T-helper 22 cell (primary cell): ENCODE measurements around the gene ZNF503.

Experiments used
- DNase-seq: peaks from one replicate; pipeline ENCODE4 v3.0.0-alpha.2; 2020; ENCODE audit warnings: low read depth

ZNF503 gene

DNA sequence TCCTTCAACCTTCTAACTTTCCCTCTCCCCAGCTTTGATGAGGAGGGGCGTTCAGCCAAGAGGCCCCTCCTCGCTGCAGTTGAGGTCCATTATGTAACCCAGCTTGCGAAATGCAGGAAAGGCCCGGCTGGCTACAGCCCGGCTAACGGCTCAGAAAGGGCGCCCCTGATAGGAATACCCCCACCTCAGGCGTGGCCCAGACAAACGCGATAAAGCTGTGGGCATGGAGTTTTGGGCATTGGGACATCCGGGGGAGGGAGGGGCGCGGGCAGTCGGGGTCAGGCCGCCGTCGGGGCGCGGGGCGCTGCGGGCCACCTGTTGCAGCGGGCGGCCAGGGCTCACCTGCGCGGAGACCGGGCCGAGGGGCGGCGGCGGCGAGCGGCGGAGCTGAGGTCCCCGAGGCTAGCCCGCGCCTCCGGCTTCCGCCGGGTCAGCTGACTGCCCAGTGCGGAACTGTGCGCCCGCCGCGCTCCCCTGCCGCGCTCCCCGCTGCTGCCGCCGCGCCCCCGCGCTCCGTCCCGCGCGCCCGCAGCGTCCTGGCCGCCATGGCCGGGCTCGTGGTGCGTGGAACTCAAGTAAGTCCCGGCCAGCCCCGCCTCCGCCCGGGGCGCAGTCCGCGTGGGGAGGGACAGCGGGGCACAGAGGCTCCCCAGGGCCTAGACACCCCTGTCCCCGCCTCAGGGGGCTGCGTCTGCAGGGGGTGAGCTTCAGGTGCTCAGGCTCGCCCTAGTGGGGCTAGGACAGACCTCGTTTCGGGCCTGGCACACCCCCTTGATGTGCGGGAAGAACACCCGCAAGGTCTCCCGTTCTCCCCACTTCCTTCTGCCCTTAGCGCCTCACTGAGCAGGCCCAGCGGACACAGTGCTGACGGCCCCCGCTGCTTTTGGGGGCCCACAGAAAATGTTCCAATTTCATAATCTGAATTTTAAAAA is 29.9 kb upstream of the ZNF503 start, which contains the start of gene LRMDA:
TSS of gene LRMDA (plus strand) at position 445 of the 932 bp plus-strand sequence.
- DNase-seq, result no peak

DNA sequence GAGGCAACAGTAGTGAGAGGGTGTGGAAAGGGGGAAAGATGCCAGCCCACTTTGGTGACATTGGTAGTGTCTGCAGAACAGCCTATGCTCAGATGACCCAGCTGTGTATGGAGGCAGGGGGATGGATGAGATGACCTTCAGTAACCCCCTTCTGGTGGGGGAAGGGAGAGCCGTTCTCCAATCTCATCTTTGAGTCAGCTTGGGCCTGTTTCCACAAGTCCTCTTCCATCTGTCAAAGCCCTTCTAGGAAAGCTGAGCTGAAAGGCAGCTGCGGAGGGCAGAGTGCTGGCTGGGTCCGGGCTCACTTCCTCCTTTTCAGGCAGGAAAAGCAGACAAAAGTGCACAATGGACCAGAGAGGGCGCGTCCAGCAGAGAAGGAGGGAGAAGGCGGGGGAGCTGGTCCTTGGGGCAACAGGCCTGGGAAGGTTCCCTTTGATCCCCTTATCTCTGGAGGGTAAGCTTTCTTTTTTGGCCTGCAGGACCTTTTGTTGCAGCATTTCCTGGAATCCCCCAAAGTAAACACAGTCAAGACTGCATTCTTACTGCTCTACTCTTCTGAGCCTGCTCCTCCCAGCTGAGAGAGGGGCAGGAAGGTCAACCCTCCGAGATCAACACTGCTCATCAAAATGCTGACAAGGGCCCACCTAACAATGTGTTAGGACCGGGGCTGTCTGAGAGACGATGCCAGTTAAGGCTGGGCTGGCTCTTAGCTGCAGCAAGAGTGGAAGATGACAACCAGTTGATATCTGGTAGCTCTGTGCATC is 28.6 kb upstream of the ZNF503 start:
- no peak for DNase-seq

DNA sequence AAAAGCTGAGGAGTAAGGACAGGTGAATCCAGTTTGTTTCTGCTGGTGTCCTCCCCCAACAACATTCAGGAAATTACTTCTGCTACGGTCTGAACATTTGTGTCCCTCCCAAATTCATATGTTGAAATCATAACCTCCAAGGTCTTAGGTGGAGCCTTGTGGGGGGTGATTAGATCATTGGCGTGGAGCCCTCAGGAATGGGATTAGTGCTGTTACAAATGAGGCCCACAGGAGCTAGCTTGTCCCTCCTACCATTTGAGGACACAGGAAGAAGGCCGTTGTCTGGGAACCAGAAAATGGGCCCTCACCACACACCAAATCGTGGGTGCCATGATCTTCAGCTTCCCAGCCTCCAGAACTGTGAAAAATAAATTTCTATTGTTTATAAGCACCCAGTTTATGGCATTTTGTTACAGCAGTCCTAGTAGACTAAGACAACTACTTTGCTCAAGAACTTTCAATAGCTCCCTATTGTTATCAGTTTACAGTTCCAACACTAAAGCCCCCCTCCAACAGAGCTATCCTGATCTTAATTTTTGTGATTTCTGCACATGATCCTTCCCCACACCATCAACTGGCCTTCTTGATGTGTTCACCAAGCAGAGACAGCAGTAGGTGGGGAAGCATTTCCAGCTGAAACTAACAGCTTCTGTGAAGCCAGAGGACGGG is 27.7 kb upstream of the ZNF503 start:
- no peak for DNase-seq

DNA sequence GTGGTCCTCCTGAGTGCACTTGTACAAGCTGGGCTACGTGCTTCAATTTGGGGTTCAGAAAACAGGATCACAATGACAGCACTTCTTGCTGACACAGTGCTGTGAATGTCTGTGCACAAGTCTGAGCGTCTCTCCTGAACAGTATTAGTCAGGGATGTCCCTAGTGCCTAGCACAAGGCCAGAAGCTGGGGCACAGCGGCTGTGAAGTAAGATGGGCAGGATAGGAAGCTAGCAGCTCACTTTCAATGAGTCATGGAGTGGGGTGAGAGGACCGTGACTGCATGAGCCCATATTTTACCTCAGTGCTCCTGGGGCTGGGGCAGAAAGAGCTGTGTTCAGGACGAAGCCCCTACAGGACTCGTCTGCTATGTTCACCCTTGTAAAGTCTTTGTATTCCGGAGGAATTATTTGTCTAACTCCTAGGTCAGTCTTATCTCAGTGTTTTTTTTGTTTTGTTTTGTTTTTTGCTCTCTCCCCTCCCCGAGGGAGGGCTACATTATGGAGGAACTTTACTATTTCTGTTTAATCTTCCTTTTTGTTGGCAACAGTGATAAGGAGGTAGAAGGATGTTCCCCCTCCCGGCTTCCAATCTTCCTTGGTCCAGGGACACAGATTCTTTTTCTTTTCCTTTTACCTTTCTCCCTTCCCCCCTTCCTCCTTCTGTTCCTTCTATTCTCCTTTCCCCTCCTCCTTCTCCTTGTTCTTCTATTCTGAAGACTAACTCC is 27.0 kb upstream of the ZNF503 start:
- no peak for DNase-seq

DNA sequence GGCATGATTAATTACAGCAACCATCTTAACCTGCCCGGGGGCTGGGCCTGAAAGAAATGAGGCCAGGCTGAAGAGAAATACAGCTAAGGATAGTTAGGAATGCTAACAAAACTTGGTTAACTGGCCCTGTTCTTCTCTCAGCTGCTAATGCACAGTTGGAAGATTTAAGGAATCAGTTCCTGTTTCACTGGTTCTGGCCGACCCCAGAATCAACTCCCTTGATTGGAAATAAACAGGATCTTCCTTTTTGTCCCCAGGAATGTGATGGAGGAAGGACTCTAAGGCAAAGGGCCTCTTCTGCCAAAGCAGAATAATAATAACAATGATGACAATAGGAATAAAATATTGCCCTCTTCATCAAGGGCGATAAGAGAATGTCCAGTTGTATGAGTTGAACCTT is 26.4 kb upstream of the ZNF503 start:
- no peak for DNase-seq

DNA sequence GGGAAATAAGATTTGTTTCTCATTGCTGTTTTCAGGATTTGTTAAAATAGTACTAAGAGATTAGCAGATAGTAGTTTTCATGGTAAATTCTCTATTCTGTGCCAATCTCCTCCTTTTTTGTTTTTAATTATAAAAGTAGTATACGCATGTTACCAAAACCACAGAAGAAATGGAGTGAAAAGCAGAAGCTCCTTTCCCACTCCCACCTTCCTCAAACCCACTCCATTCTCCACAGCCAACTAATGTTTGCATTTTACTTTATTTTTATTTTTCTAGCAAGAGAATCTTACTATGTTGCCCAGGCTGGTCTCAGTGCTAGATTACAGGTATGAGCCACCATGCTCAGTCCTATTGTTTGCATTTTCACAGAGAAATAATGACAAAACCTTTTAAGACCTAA is 25.3 kb upstream of the ZNF503 start:
- DNase-seq, result no peak

DNA sequence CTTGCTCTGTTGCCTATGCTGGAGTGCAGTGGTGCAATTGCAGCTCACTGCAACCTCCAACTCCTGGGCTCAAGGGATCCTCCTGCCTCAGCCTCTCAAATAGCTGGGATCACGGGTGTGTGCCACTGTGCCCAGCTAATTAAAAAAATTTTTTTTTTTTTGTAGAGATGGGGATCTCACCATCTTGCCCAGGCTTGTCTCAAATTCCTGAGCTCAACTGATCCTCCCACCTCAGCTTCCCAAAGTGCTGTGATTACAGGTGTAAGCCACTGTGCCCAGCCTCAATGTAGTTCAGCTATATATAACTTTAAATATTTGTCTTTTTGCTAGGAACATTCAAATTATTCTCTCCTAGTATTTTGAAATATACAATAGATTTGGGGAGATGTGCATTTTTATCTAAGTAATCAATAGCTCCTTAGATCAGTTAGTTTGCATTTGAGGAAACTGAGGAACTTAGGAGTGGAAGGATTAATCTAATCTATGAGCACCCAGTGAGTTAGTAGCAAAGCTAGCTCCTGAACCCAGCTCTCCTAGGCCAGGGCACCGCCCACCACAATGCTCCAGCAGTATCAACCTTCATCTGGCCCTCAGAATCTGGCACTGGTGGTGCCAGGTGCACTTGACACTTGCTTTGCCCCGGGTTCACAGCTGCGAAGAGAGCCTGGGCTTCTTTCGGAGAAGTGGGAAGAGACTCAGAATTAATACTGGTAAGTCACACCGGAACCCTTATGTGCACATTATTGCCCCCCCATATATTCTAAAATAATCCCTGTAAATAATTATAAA is 23.9 kb upstream of the ZNF503 start:
- DNase-seq, result no peak

DNA sequence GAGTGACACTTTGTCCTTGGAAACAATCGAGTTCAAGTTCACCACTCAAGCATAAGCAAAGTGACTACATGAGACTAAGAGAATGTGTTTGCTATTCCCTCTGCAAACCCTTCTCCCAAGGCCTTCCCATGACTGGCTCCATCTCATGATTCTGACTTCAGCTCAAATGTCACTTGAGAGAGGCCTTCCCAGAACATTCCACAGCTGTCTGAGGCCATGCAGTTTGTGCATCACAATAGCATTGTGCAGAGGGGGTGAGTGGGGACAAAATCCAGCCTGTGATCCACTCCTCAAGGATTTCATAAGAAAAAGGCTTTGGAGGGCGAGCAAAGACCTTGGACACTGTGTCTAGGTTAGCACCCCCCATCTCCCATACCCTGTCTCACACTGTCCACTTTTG is 23.0 kb upstream of the ZNF503 start:
- DNase-seq, result no peak

DNA sequence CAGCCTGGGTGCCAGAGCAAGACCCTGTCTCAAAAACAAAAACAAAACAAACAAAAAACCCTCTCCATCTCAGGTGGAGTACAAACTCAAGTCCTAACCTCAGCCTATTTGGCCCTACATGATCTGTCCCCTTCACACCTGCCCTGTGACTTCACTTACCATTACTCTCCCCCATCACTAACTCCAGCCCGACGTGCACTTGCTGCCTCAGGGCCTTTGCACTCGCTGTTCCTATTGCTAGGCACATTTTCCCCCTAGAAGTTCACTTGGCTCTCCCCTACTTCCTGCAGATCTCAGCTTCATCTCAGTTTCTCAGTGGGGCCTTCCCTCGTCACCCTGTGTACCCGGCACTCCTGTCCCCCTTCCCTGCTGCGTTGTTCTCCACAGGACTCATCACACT is 21.3 kb upstream of the ZNF503 start:
- no peak for DNase-seq

DNA sequence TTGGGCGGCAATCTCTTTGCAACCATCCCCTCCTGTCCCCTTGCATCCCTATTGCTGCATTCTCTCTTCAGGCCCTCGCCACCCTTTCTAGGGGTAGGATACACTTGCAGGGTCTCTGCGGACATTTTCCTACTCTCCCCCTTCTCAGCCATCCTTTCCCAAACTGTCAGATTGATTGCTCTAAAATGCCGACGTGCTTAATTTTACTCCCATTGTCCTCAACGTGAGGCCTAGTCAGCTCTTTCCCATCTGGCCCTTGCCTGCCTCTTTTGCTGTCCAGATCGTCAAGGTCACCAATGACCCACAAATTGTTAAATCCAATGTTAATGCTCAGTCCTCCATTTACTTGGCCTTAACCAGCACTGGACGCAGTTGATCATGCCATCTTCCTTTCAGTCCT is 17.1 kb upstream of the ZNF503 start:
- DNase-seq, result no peak

DNA sequence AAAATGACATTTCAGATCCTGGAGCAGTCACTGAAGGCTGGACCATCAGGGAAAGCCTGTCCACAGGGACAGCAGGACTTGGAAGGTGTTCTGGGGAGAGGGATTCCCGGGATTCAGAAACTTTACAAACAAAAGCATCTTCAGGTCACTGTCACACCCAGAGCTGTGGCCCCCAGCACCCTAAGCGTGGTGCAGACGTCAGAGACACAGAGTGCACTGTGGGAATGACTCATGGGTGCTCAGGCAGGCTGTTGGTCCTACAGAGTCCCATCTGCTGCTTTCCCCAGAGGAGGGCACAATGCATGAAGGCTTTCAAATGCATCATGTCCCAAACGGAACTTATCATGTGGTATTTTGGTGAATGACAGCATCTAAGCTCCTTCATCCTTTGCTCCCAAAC is 16.7 kb upstream of the ZNF503 start:
- no peak for DNase-seq

DNA sequence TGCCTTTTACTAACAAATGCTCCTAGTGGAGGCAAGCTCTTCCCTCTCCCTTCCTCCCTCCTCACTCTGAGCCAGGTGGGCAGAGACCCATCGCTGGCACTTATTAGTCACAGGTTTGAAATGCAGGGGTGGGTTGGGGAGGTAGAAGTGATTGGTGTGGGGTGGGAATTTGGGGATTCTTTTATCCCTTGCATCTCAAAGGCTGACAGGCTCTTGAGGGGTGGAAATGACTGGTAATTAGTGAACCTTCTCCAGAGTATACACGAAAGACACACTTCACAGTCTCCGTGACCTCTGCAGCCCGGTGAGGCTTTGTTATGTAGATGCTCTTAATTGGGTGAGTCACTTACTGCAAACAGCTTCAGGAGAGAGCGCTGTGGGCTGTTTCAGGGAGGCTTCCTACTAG is 16.0 kb upstream of the ZNF503 start:
- DNase-seq, result no peak

DNA sequence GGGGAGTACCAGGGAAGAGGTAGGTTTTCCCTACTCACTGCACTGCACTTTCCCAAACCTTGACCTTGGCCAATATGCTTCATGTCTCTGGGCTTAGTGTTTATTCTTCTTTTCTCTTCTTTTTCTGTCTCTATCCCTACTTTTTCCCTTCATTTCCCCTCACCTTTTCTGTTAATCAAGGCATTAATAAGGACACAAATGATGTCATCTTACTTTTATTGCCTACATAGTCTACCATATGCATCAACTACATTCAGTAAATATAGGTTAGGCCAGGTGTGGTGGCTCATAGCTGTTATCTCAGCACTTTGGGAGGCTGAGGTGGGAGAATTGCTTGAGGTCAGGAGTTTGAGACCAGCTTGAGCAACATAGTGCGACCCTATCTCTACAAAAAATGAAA is 13.0 kb upstream of the ZNF503 start:
- DNase-seq, result no peak

DNA sequence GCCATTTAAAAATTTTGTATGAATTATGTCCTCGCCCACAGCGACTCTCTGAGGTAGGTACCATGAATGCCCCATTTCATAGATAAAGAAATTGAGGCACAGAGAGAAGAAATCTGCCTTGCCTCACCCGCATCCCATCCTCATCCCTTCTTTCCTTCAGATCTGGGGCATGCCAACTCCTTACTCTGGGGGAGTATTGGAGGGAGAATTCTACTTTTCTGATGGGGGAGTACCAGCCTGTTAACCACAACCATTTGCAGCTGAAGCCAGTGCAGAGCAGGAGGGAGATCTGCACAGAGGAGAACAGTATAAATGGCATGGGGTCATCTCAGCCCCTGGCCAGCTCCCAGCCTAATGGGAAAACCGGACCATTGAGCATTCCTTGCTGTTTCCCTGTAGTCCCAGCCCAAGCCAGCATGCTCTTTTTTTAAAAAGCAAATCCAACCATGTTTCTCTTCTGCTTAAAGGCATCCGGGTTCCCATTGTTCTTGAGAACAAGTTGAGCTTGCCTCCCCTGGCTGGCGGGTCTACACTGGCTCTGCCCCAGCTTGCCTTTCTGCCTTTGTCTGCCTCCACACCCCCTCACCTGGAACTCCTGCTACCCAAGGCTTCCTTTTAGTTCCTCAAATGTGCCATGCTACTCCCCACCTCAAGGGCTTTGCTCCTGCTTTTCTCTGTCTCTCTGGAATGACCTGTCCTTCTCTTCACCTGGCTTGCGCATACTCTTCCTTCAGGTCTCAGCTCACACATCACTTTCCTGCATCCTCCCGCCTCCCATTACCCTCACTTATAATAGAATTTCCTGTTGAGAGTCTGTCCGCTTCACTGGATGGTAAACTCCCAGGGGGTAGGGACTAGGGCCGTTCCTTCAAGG is 8.8 kb upstream of the ZNF503 start:
- no peak for DNase-seq

DNA sequence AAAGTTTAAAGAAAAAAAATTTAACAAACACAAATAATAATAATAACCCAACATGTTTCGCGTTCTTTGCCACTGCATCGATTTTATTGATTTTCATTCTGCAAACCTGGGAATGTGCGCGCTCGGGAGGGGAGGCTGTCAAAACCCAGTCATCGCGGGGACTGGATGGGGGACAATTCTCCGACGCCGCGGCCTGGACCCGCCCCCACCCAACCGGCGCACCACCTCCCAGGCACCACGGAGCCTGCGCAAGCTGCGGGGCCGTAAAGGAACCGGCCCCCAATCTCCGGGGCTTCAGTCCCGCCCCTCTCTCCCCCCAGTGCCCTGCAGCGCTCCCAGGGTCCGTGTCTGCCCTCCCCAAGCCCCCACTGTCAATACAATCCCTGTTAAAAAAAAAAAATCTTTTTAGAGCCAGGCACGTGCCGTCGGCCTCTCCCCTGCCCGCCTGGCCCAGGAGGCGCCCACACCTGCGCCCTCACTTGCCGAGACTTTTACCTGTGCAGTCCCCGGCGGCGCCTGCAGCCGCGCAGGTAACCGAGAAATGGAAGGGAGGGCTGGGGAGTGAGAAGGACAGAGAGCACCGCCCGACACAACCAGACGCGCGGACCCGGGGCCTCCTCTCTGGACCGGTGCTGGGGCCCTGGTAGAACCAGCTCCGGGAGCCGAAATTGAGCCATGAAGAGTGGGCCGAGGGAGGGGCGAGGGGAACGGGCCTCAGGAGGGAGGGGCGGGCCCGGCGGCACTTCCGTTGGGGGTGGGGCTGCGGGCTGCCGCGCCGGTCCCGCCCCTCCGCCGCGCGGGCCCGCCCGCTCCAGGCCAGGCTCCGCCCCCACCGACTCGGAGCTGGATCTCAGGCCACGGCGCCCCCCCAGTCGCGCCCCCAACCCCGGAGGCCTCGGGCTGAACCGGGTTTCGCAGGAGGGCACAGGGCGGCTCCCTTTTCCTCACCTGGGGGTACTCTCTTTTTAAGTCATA is 7.6 kb upstream of the ZNF503 start:
- no peak for DNase-seq

DNA sequence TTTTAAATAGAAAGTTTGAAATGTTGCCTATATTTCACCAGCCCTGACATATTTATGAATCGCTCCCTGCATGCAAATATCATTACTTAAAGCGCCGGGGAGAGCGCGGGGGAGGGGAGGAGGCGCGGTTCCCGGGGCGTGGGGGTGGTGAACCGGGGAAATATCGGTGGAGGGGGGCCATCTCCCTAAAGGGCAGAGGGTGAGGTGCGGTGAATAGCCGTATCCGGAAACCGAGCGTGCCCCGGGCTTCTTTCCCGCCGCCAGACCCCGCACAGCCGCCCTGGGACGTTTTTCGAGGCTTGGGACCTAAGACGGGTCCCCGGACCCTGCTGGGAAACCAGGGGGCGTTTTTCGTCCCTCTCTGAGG is 6.9 kb upstream of the ZNF503 start:
- DNase-seq, result no peak

DNA sequence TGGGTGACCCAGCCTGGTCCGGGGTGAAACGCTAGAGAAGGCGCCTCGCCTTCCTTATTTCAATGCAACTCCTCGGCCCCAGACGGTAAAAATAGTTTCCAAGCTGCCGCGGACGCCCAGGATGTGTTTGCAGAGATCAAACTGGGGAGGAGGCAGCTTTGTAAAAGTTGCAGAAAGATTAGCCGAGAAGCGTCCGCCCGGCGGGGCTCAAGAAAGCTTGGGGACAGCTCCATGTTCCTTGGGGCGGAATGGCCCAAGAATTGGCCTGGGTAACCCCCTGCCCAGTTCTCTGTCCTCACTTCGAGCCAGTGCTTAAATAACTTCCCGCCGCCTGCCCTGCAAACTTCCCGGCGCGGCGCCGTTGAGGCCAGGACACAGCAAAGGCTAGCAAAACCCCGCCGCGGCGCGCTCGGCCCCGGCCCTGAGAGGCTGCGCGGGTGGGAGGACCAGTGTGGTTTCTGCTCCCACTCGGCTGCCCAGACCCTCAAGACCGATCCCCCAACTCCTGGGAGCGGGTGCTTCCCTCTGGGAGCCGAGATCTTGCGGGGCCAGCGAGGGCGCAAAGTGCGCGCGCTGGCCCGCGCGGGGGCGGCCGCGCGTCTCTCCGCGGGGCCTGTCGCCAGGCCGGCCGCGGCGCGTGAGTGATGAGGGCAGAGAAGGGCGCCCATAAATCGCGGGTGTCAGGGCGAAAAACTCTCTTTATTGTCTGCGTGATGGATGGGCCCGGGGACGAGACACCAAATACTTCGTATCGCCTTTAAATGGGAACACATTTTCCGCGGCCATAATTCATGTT is 6.3 kb upstream of the ZNF503 start:
- DNase-seq, result no peak

DNA sequence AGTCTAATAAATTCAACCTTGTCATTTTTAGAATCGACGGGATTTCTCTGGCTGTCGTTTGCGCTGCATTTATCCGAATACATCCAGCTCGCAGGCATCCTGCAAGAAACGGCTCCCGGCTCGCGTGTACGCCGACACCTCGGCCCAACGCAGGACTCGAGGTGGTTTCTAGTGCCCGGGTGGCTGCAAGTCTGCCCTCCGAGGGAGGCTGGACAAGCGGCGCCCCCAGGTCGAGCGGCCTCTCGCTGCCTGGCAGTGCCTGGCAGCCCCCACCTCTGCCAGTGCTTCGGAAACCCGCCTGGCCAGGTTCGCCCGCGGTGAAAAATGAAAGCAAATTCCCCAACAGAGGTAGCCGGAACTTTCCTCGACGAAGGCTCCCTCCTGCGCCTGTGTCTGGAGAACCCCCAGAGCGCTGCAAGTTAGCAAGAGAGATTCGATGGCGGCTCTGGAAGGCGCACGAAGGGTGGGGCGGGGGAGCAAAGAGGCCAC is 5.7 kb upstream of the ZNF503 start:
- DNase-seq, result no peak
